ENCODE data around the gene CASP9.
"Not testable (repeated sequence)": the region's sequence is repeated elsewhere in the genome, so short reads cannot be mapped to it uniquely, and the experiment has no call there.

The CASP9 gene

GRCh38 chr1:15476927-15477326 is 47.1 kb downstream of the CASP9 start:
- TF ChIP-seq CTCF (IDR thresholded peaks at IDR 0.05; ENCODE audit: insufficient read depth, low read depth, low read length, missing control alignments) = no peak
- H3K4me3 ChIP-seq (ENCODE audit: low read depth, low read length) = no peak overlapping the region

GRCh38 chr1:15475752-15476314 is 48.2 kb downstream of the CASP9 start, which contains the start of gene CELA2B:
Gene CELA2B (plus strand): TSS chr1:15476104. CDS start chr1:15476126, 22 bp downstream.
- DNase-seq (ENCODE audit: low read depth) = no peak
- no peak within 1 kb of the TSS for H3K4me3 ChIP-seq (ENCODE audit: low read depth, low read length)
- no peak for TF ChIP-seq CTCF (IDR thresholded peaks at IDR 0.05; ENCODE audit: insufficient read depth, low read depth, low read length, missing control alignments)

More at GRCh38 chr1:15476927-15477326, 47.1 kb downstream of the CASP9 start:
- DNase-seq (ENCODE audit: low read depth) = no peak

GRCh38 chr1:15472587-15472986 is 51.4 kb downstream of the CASP9 start:
- TF ChIP-seq CTCF (IDR thresholded peaks at IDR 0.05; ENCODE audit: insufficient read depth, low read depth, low read length, missing control alignments) = no peak
- DNase-seq (ENCODE audit: low read depth) = no peak
- H3K4me3 ChIP-seq (ENCODE audit: low read depth, low read length) = no peak overlapping the region

- peak; percentile 15 for DNase-seq (ENCODE audit: low read depth)
- not testable (repeated sequence) for H3K4me3 ChIP-seq (ENCODE audit: low read depth, low read length)
Observed at GRCh38 chr1:15471723-15472122, 52.3 kb downstream of the CASP9 start.

- DNase-seq (ENCODE audit: low read depth); H3K4me3 ChIP-seq (ENCODE audit: low read depth, low read length): not testable (repeated sequence)
Observed at GRCh38 chr1:15471067-15471466, 52.9 kb downstream of the CASP9 start.

- DNase-seq (ENCODE audit: low read depth); H3K4me3 ChIP-seq (ENCODE audit: low read depth, low read length): not testable (repeated sequence)
Observed at GRCh38 chr1:15469821-15470448, 54.1 kb downstream of the CASP9 start.

GRCh38 chr1:15469361-15469760 is 54.7 kb downstream of the CASP9 start:
- no peak for TF ChIP-seq CTCF (IDR thresholded peaks at IDR 0.05; ENCODE audit: insufficient read depth, low read depth, low read length, missing control alignments)
- no peak for DNase-seq (ENCODE audit: low read depth)
- H3K4me3 ChIP-seq (ENCODE audit: low read depth, low read length) = no peak overlapping the region

GRCh38 chr1:15468145-15468544 is 55.9 kb downstream of the CASP9 start:
- DNase-seq (ENCODE audit: low read depth) = no peak
- no peak for TF ChIP-seq CTCF (IDR thresholded peaks at IDR 0.05; ENCODE audit: insufficient read depth, low read depth, low read length, missing control alignments)
- H3K4me3 ChIP-seq (ENCODE audit: low read depth, low read length) = no peak overlapping the region

GRCh38 chr1:15466955-15467625 is 56.9 kb downstream of the CASP9 start:
- not testable (repeated sequence) for DNase-seq (ENCODE audit: low read depth)

More at GRCh38 chr1:15466955-15467625, 56.9 kb downstream of the CASP9 start:
- not testable (repeated sequence) for H3K4me3 ChIP-seq (ENCODE audit: low read depth, low read length)

Data from GM12865 (cell line).